A549 (cell line): ENCODE results near the gene RPL21. TPM values are rescaled to one million over a fixed set of nuclear protein-coding genes. Genes with fewer than 3 reads are reported as not detected.

ENCODE experiments used
- ATAC-seq, 2 experiments: fragments of 200-7000 bp in 1 of 2; fragments of >200 bp in 1 of 2; cut with Nextera tagmentation in 1 of 2; cut with Tn5 transposase in 1 of 2; 3 replicates each; pipeline versions ENCODE4 v1.8.0 to v1.9.1; 2018 to 2020; ENCODE audit warnings: mild to moderate bottlenecking in 1 of 2, moderate library complexity in 1 of 2
- CTCF ChIA-PET: fragments of 300-600 bp; sonication (Branson Sonifier 250); formaldehyde crosslinking; extraction: SDS; loops from one replicate; lab custom pipeline; 2021; ENCODE audit warnings: antibody characterized with exemption, inconsistent platforms; lab: Yijun Ruan, JAX
- POLR2A ChIA-PET: fragments of 350-600 bp; formaldehyde crosslinking; extraction: SDS; loops from one replicate; lab custom pipeline; 2021; ENCODE audit warnings: antibody characterized with exemption, inconsistent platforms; lab: Yijun Ruan, JAX
- DNase-seq, 2 experiments: peaks; one replicate each; pipeline versions ENCODE4 v3.0.0 to v3.0.0-alpha.2; 2011 to 2016; ENCODE audit warnings: low read depth in 1 of 2, low spot score in 1 of 2
- FAIRE-seq: peaks from 2 replicates; lab custom pipeline; 2011; peaks lifted over from hg19 to GRCh38; lab: Jason Lieb, UNC
- H3K27ac ChIP-seq, 2 experiments: fragments of >200 bp; sonication (Bioruptor Twin); formaldehyde crosslinking; 3 replicates each; pipeline ENCODE4 v1.5.1; 2016 to 2017
- H3K4me1 ChIP-seq: fragments of >200 bp; sonication (Bioruptor Twin); formaldehyde crosslinking; 3 replicates; pipeline ENCODE4 v1.6.1; 2016
- H3K4me2 ChIP-seq: fragments of >200 bp; sonication (Bioruptor Twin); formaldehyde crosslinking; 3 replicates; pipeline ENCODE4 v1.6.1; 2016
- H3K4me3 ChIP-seq: fragments of >200 bp; sonication (Bioruptor Twin); formaldehyde crosslinking; 3 replicates; pipeline ENCODE4 v1.5.1; 2016
- H3K9me3 ChIP-seq: fragments of >200 bp; sonication (Bioruptor Twin); formaldehyde crosslinking; 3 replicates; pipeline ENCODE4 v1.6.1; 2016
- CBX8 ChIP-seq: fragments of 200-600 bp; sonication (generic); IDR thresholded peaks from 2 replicates; pipeline ENCODE4 v1.6.1; 2016
- CEBPB ChIP-seq, 2 experiments: fragments of >200 bp in 1 of 2; sonication (Bioruptor Twin) in 1 of 2; formaldehyde crosslinking in 1 of 2; IDR thresholded peaks; 2 replicates each; pipeline ENCODE4 v1.6.1; 2012 to 2016
- CHD2 ChIP-seq: fragments of 150-350 bp; IDR thresholded peaks from 2 replicates; pipeline ENCODE4 v1.6.1; 2014; ENCODE audit warnings: low read length; ENCODE audit not compliant: partially characterized antibody
- EHMT2 ChIP-seq: fragments of 200-600 bp; sonication (generic); IDR thresholded peaks from 2 replicates; pipeline ENCODE4 v1.6.1; 2016; ENCODE audit warnings: antibody characterized with exemption, low read depth, mild to moderate bottlenecking, moderate library complexity
- ESRRA ChIP-seq: fragments of 150-350 bp; IDR thresholded peaks from 2 replicates; pipeline ENCODE4 v1.6.1; 2014; ENCODE audit warnings: mild to moderate bottlenecking, low read length, borderline replicate concordance
- FOSB ChIP-seq: fragments of 250-450 bp; sonication (Bioruptor Pico); IDR thresholded peaks from 2 replicates; pipeline ENCODE4 v1.5.0; 2020; ENCODE audit warnings: mild to moderate bottlenecking, moderate library complexity
- FOSL2 ChIP-seq, 2 experiments: fragments of 450-650 bp in 1 of 2; fragments of >200 bp in 1 of 2; sonication (Bioruptor Twin) in 1 of 2; formaldehyde crosslinking; IDR thresholded peaks; 2 replicates each; pipeline versions ENCODE4 v1.5.0 to v1.6.1; 2016 to 2020; ENCODE audit warnings: mild to moderate bottlenecking in 1 of 2, moderate library complexity in 1 of 2
- FOXS1 ChIP-seq: fragments of 250-450 bp; sonication (Bioruptor Pico); IDR thresholded peaks from 2 replicates; pipeline ENCODE4 v1.5.0; 2020; ENCODE audit warnings: mild to moderate bottlenecking, moderate library complexity
- GATA3 ChIP-seq: IDR thresholded peaks from 2 replicates; pipeline ENCODE4 v1.6.1; 2012; ENCODE audit warnings: borderline replicate concordance
- HDAC2 ChIP-seq: fragments of 200-600 bp; sonication (generic); IDR thresholded peaks from 2 replicates; pipeline ENCODE4 v1.6.1; 2016
- HEYL ChIP-seq: fragments of 250-450 bp; sonication (Bioruptor Pico); IDR thresholded peaks from 2 replicates; pipeline ENCODE4 v1.8.0; 2021; ENCODE audit warnings: mild to moderate bottlenecking, moderate library complexity
- JUNB ChIP-seq: fragments of >200 bp; sonication (Bioruptor Twin); formaldehyde crosslinking; IDR thresholded peaks from 2 replicates; pipeline ENCODE4 v1.6.1; 2016
- MYC ChIP-seq: IDR thresholded peaks from 2 replicates; pipeline ENCODE4 v1.6.1; 2012; ENCODE audit warnings: mild to moderate bottlenecking, inconsistent platforms, low read length, improper control_type of control experiment, borderline replicate concordance
- NFE2L2 ChIP-seq: fragments of 150-350 bp; conservative IDR thresholded peaks from 2 replicates; pipeline ENCODE4 v1.6.1; 2014; ENCODE audit warnings: low read length
- NR3C1 ChIP-seq: fragments of >200 bp; sonication (Bioruptor Twin); formaldehyde crosslinking; IDR thresholded peaks from 3 replicates; pipeline ENCODE4 v1.6.1; 2017
- POLR2A ChIP-seq: IDR thresholded peaks from 2 replicates; pipeline ENCODE4 v1.6.1; 2012; ENCODE audit warnings: mild to moderate bottlenecking, low read length
- POLR2AphosphoS2 ChIP-seq: conservative IDR thresholded peaks from 2 replicates; pipeline ENCODE4 v1.6.1; 2012; ENCODE audit warnings: low read length, improper control_type of control experiment, inconsistent platforms
- RARB ChIP-seq: fragments of 250-450 bp; sonication (Bioruptor Pico); IDR thresholded peaks from 2 replicates; pipeline ENCODE4 v1.8.0; 2021; ENCODE audit warnings: mild to moderate bottlenecking, moderate library complexity
- SMC3 ChIP-seq: fragments of >200 bp; sonication (Bioruptor Twin); formaldehyde crosslinking; IDR thresholded peaks from 3 replicates; pipeline ENCODE4 v1.6.1; 2018; ENCODE audit warnings: inconsistent platforms
- SREBF2 ChIP-seq: fragments of 450-650 bp; IDR thresholded peaks from 2 replicates; pipeline ENCODE4 v1.6.1; 2014; ENCODE audit warnings: mild to moderate bottlenecking, moderate library complexity
- TP53 ChIP-seq: fragments of 250-450 bp; sonication (Bioruptor Pico); IDR thresholded peaks from 2 replicates; pipeline ENCODE4 v1.5.0; 2021; ENCODE audit warnings: mild to moderate bottlenecking, moderate library complexity
- ZC3H11A ChIP-seq: fragments of 450-650 bp; IDR thresholded peaks from 2 replicates; pipeline ENCODE4 v1.6.1; 2014; ENCODE audit warnings: antibody characterized with exemption, mild to moderate bottlenecking
- ZFP36 ChIP-seq: fragments of 450-650 bp; IDR thresholded peaks from 2 replicates; pipeline ENCODE4 v1.6.1; 2014; ENCODE audit warnings: borderline replicate concordance; ENCODE audit not compliant: partially characterized antibody
- ZSCAN20 ChIP-seq: fragments of 250-450 bp; sonication (Bioruptor Pico); IDR thresholded peaks from 2 replicates; pipeline ENCODE4 v1.8.0; 2022; ENCODE audit warnings: mild to moderate bottlenecking, moderate library complexity
- WGBS: methylation state at CpG from one replicate; pipeline ENCODE4 v1.1.6; 2017; ENCODE audit errors: missing lambda C conversion rate; 5-methylcytosine and 5-hydroxymethylcytosine counted together
- polyA plus RNA-seq, 4 experiments: library from polyadenylated mRNA; depleted of rRNA in 3 of 4; stranded (reverse); fragments of >200 nt; fragmentation: RNase III in 1 of 4; extraction: RNeasy Plus Mini Kit Qiagen cat#74134 plus additional on column Dnase treatment in 1 of 4; gene quantifications; 2 replicates in 3 of 4; 3 replicates in 1 of 4; pipeline ENCODE4 v1.2.3, GENCODE V29; 2011 to 2017
- TF ChIP-seq, protein P1 (sequence below): IDR thresholded peaks from 2 replicates; pipeline ENCODE4 v1.6.1; 2012; ENCODE audit warnings: low read depth, borderline replicate concordance
- TF ChIP-seq, protein P2 (sequence below): fragments of 250-450 bp; sonication (Bioruptor Pico); IDR thresholded peaks from 2 replicates; pipeline ENCODE4 v1.5.0; 2021; ENCODE audit warnings: mild to moderate bottlenecking, moderate library complexity, borderline replicate concordance
- TF ChIP-seq, protein P3 (sequence below): fragments of >200 bp; sonication (Bioruptor Twin); formaldehyde crosslinking; IDR thresholded peaks from 3 replicates; pipeline ENCODE4 v1.5.1; 2016
- TF ChIP-seq, protein P4 (sequence below): IDR thresholded peaks from 2 replicates; pipeline ENCODE4 v1.6.1; 2012
- TF ChIP-seq, protein P5 (sequence below): fragments of 150-350 bp; IDR thresholded peaks from 2 replicates; pipeline ENCODE4 v1.6.1; 2014; ENCODE audit warnings: low read depth, mild to moderate bottlenecking, low read length
- TF ChIP-seq, protein P6 (sequence below): fragments of >200 bp; sonication (Bioruptor Twin); formaldehyde crosslinking; IDR thresholded peaks from 2 replicates; pipeline ENCODE4 v1.6.1; 2016

Gene RPL21
- polyA plus RNA-seq, 2 of the 4 experiments (the other 2 are of a cell fraction): 1,202 to 1,367 TPM

DNA sequence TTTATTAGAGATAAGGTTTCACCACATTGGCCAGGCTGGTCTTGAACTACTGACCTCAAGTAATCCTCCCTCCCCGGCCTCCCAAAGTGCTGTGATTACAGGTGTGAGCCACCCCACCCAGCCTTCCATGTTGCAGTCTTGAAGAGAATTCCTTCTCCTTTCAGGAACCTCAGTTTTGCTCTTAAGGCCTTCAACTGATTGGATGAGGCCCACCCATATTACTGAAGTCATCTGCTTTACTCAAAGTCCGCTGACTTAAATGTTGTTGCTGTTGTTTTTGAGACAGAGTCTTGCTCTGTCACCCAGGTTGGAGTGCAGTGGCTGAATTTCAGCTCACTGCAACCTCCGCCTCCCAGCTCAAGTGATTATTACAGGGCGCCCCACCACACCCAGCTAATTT is 52.7 kb downstream of the RPL21 start:
- Histone ChIP-seq H3K27ac (no peak overlapping the region), H3K4me3 (no peak overlapping the region), H3K9me3 (no peaks in the 10 kb centered on the region), H3K4me2 (no peak overlapping the region), H3K4me1 (peaks cover under 1% of the 10 kb centered on the region; the same call in 1 of the 3 replicates)
- no peak for FAIRE-seq
- POLR2A ChIA-PET: no interaction called here
- 43% methylated on average over 4 of the region's 4 CpGs for WGBS
- TF ChIP-seq CEBPB (IDR thresholded peaks at IDR 0.05): no peak
- no peak for TF ChIP-seq ZSCAN20
- no peak for TF ChIP-seq CHD2
- TF ChIP-seq MYC: no peak
- TF ChIP-seq POLR2AphosphoS2: no peak
- TF ChIP-seq NFE2L2: no peak
- no peak for TF ChIP-seq GATA3
- TF ChIP-seq, protein P1, sequence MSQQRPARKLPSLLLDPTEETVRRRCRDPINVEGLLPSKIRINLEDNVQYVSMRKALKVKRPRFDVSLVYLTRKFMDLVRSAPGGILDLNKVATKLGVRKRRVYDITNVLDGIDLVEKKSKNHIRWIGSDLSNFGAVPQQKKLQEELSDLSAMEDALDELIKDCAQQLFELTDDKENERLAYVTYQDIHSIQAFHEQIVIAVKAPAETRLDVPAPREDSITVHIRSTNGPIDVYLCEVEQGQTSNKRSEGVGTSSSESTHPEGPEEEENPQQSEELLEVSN: no peak
- no peak for TF ChIP-seq HEYL
- TF ChIP-seq JUNB: no peak
- no peak for TF ChIP-seq ESRRA
- no peak for TF ChIP-seq FOXS1 (CRISPR knock-in tag)
- no peak for TF ChIP-seq TP53 (CRISPR knock-in tag)
- TF ChIP-seq SMC3: no peak
- DNase-seq: no peak
- no peak for ATAC-seq
- CTCF ChIA-PET: no interaction called here

DNA sequence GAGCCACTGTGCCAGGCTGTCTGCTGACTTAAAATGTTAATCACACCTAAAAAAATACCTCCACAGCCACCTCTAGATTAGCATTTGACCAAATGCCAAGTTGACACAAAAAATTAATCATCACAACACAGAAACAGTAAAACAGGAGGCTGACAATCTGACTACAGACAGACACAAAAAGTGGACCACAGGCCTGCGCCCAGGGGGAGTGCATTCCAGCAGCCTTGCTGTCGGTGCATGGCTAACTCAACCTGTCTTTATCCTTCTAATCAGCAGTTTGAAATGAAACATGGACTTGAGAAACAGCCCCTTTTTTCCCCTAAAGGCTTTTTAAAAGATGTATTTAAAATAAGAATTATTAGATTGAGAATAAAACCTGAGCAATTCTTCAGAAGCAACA is 53.3 kb downstream of the RPL21 start:
- DNase-seq (no peak), FAIRE-seq (no peak), ATAC-seq (no peak)
- Histone ChIP-seq H3K9me3 (no peaks in the 10 kb centered on the region), H3K4me1 (peaks cover 6% of the 10 kb centered on the region), H3K4me2 (no peak overlapping the region), H3K27ac (no peak overlapping the region), H3K4me3 (no peak overlapping the region)
- ChIA-PET CTCF (interaction anchor here (1.4 kb wide), 1 partner anchor 58 kb away, joined by 5 read pairs; no protein-coding TSS in a partner anchor), POLR2A (no interaction called here)
- TF ChIP-seq NR3C1: no peak
- no peak for TF ChIP-seq HDAC2
- TF ChIP-seq ZC3H11A: no peak
- TF ChIP-seq POLR2A: no peak
- TF ChIP-seq RARB: no peak
- no peak for TF ChIP-seq HEYL
- TF ChIP-seq FOXS1 (CRISPR knock-in tag): no peak
- TF ChIP-seq ZFP36: no peak
- TF ChIP-seq, protein P2, sequence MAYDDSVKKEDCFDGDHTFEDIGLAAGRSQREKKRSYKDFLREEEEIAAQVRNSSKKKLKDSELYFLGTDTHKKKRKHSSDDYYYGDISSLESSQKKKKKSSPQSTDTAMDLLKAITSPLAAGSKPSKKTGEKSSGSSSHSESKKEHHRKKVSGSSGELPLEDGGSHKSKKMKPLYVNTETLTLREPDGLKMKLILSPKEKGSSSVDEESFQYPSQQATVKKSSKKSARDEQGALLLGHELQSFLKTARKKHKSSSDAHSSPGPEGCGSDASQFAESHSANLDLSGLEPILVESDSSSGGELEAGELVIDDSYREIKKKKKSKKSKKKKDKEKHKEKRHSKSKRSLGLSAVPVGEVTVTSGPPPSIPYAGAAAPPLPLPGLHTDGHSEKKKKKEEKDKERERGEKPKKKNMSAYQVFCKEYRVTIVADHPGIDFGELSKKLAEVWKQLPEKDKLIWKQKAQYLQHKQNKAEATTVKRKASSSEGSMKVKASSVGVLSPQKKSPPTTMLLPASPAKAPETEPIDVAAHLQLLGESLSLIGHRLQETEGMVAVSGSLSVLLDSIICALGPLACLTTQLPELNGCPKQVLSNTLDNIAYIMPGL (CRISPR knock-in tag): no peak
- TF ChIP-seq, protein P3, sequence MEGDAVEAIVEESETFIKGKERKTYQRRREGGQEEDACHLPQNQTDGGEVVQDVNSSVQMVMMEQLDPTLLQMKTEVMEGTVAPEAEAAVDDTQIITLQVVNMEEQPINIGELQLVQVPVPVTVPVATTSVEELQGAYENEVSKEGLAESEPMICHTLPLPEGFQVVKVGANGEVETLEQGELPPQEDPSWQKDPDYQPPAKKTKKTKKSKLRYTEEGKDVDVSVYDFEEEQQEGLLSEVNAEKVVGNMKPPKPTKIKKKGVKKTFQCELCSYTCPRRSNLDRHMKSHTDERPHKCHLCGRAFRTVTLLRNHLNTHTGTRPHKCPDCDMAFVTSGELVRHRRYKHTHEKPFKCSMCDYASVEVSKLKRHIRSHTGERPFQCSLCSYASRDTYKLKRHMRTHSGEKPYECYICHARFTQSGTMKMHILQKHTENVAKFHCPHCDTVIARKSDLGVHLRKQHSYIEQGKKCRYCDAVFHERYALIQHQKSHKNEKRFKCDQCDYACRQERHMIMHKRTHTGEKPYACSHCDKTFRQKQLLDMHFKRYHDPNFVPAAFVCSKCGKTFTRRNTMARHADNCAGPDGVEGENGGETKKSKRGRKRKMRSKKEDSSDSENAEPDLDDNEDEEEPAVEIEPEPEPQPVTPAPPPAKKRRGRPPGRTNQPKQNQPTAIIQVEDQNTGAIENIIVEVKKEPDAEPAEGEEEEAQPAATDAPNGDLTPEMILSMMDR: no peak
- TF ChIP-seq, protein P4, sequence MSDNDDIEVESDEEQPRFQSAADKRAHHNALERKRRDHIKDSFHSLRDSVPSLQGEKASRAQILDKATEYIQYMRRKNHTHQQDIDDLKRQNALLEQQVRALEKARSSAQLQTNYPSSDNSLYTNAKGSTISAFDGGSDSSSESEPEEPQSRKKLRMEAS: no peak
- no peak for TF ChIP-seq FOSL2 (IDR thresholded peaks at IDR 0.05)
- TF ChIP-seq FOSL2 (CRISPR knock-in tag; IDR thresholded peaks at IDR 0.05): no peak
- TF ChIP-seq EHMT2: no peak
- TF ChIP-seq FOSB (CRISPR knock-in tag): no peak
- TF ChIP-seq SREBF2: no peak
- TF ChIP-seq, protein P5, sequence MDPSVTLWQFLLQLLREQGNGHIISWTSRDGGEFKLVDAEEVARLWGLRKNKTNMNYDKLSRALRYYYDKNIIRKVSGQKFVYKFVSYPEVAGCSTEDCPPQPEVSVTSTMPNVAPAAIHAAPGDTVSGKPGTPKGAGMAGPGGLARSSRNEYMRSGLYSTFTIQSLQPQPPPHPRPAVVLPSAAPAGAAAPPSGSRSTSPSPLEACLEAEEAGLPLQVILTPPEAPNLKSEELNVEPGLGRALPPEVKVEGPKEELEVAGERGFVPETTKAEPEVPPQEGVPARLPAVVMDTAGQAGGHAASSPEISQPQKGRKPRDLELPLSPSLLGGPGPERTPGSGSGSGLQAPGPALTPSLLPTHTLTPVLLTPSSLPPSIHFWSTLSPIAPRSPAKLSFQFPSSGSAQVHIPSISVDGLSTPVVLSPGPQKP: no peak
- TF ChIP-seq CEBPB (IDR thresholded peaks at IDR 0.05): no peak
- TF ChIP-seq JUNB: no peak
- TF ChIP-seq, protein P6, sequence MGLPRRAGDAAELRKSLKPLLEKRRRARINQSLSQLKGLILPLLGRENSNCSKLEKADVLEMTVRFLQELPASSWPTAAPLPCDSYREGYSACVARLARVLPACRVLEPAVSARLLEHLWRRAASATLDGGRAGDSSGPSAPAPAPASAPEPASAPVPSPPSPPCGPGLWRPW: no peak
- TF ChIP-seq CBX8: no peak
- WGBS: 89% methylated on average over 2 of the region's 2 CpGs
